Measurements from ENCODE around the gene RXFP4. TPM values are rescaled to one million over a fixed set of nuclear protein-coding genes. Genes with fewer than 3 reads are reported as not detected.

The RXFP4 gene
- total RNA-seq, 1 donor from 2014 or later = not detected

DNA sequence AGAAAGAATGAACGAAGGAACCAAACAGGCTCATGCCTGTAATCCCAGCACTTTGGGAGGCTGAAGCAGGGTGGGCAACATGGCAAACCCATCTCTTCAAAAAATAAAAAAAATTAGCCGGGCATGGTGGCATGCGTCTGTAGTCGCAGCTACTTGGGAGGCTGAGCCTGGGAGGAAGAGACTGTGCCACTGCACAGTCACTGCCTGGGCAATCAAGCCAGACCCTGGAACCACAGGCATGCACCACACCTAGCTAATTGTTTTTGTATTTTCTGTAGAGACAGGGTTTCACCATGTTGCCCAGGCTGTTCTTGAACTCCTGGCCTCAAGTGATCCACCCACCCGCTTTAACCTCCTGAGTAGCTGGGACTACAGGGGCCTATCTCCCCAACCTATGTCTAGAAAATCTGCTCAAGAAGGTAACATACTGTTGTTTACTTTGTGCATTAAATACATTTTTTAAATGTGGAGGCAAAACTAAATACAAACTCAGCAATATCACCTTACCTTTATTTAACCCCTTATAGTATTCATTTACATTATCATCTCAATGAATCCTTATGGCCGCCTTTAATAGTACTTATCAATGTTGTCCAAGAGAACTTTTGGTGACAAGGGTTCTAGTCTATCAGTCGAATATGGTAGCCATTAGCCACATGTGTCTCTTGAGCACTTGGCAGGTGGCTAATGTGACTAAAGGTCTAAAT lies 10.0 kb upstream of the RXFP4 start:
- H3K4me3 Mint-ChIP-seq (ENCODE audit: low read depth) = peak overlapping the region; percentile 56
- H3K27ac Mint-ChIP-seq = peak overlapping the region; percentile 85

DNA sequence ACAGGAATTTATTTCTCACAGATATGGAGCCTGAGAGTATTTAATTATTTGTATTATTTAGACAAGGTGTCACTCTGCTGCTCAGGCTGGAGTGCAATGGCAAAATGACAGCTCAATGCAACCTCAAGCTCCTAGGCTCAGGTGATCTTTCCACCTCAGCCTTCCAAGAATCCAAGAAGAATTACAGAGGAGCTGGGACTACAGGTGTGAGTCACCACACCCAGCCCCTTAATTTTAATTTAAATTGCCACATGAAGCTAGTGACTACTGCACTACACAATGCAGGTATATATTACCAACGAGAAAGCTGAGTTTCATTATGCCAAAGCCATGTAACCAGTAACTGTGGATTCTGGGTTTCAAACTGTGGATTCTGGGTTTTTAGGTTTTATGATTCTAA lies 9.4 kb upstream of the RXFP4 start:
- no peaks in the 10 kb centered on the region for H3K27me3 Mint-ChIP-seq
- H3K9me3 Mint-ChIP-seq (ENCODE audit: low read depth) = no peaks in the 10 kb centered on the region
- no peak overlapping the region for H3K27ac Mint-ChIP-seq
- peaks cover 17% of the 10 kb centered on the region for H3K36me3 Mint-ChIP-seq (ENCODE audit: insufficient read depth)
- DNase-seq (ENCODE audit: low spot score, unreplicated experiment) = no peak
- peak overlapping the region; percentile 52 for H3K4me3 Mint-ChIP-seq (ENCODE audit: low read depth)
- TF ChIP-seq, protein P1, sequence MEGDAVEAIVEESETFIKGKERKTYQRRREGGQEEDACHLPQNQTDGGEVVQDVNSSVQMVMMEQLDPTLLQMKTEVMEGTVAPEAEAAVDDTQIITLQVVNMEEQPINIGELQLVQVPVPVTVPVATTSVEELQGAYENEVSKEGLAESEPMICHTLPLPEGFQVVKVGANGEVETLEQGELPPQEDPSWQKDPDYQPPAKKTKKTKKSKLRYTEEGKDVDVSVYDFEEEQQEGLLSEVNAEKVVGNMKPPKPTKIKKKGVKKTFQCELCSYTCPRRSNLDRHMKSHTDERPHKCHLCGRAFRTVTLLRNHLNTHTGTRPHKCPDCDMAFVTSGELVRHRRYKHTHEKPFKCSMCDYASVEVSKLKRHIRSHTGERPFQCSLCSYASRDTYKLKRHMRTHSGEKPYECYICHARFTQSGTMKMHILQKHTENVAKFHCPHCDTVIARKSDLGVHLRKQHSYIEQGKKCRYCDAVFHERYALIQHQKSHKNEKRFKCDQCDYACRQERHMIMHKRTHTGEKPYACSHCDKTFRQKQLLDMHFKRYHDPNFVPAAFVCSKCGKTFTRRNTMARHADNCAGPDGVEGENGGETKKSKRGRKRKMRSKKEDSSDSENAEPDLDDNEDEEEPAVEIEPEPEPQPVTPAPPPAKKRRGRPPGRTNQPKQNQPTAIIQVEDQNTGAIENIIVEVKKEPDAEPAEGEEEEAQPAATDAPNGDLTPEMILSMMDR (IDR thresholded peaks at IDR 0.05; ENCODE audit: unreplicated experiment) = no peak
- peaks cover 18% of the 10 kb centered on the region for H3K4me1 Mint-ChIP-seq (ENCODE audit: low read depth)

More for the DNA sequence above, 10.0 kb upstream of the RXFP4 start:
- H3K9me3 Mint-ChIP-seq (ENCODE audit: low read depth) = no peaks in the 10 kb centered on the region
- no peak for DNase-seq (ENCODE audit: low spot score, unreplicated experiment)
- TF ChIP-seq, protein P1 (IDR thresholded peaks at IDR 0.05; ENCODE audit: unreplicated experiment) = no peak
- peaks cover 23% of the 10 kb centered on the region for H3K36me3 Mint-ChIP-seq (ENCODE audit: insufficient read depth)
- no peaks in the 10 kb centered on the region for H3K27me3 Mint-ChIP-seq
- H3K4me1 Mint-ChIP-seq (ENCODE audit: low read depth) = peaks cover 18% of the 10 kb centered on the region

DNA sequence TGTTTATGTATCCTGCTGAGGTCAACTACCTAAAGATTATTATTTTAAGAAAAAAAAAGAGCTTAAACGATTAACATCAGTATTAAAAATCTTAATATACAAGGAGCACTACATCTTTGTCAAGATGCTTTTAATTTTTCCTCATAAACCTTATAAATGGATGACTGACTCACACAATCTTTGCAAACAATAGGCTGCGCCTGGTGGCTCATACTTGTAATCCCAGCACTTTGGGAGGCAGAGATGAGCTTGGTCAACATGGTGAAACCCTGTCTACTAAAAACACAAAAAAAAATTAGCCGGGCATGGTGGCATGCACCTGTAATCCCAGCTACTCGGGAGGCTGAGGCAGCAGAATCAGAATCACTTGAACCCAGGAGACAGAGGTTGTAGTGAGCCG lies 9.0 kb upstream of the RXFP4 start:
- Mint-ChIP-seq H3K9me3 (ENCODE audit: low read depth) (no peaks in the 10 kb centered on the region), H3K27ac (no peak overlapping the region), H3K4me1 (ENCODE audit: low read depth) (peaks cover 18% of the 10 kb centered on the region), H3K4me3 (ENCODE audit: low read depth) (peak overlapping the region; percentile 52), H3K36me3 (ENCODE audit: insufficient read depth) (peaks cover 16% of the 10 kb centered on the region), H3K27me3 (no peaks in the 10 kb centered on the region)
- DNase-seq (ENCODE audit: low spot score, unreplicated experiment) = no peak
- TF ChIP-seq, protein P1 (IDR thresholded peaks at IDR 0.05; ENCODE audit: unreplicated experiment) = no peak

DNA sequence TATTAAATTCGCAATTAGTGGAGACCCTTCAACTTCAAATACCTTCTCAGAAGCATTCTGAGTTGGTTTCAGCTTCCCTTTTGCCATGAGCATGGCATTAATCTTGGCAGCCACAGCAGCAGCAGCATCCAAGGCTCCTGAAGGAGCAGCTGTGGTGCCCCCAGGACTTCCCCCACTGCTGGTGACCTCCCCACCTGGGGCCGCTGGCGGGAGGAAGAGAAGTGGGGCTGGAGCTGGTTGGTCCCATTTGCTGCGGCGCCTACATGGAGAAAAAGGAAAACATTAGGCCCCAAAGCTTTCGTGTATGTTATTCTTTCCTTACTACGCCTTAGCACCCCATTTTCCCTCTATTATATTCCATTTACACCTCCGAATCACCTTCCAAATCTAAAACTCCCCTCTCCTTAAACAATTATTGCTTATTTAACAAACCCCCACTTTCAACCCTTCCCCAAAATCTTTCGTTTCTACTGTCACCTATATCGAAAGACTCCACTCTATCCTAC lies 7.8 kb upstream of the RXFP4 start:
- Mint-ChIP-seq H3K36me3 (ENCODE audit: insufficient read depth) (peaks cover 14% of the 10 kb centered on the region), H3K27me3 (no peaks in the 10 kb centered on the region), H3K4me1 (ENCODE audit: low read depth) (peaks cover 18% of the 10 kb centered on the region), H3K4me3 (ENCODE audit: low read depth) (no peak overlapping the region), H3K27ac (no peak overlapping the region), H3K9me3 (ENCODE audit: low read depth) (no peaks in the 10 kb centered on the region)
- TF ChIP-seq, protein P1 (IDR thresholded peaks at IDR 0.05; ENCODE audit: unreplicated experiment) = no peak
- no peak for DNase-seq (ENCODE audit: low spot score, unreplicated experiment)

DNA sequence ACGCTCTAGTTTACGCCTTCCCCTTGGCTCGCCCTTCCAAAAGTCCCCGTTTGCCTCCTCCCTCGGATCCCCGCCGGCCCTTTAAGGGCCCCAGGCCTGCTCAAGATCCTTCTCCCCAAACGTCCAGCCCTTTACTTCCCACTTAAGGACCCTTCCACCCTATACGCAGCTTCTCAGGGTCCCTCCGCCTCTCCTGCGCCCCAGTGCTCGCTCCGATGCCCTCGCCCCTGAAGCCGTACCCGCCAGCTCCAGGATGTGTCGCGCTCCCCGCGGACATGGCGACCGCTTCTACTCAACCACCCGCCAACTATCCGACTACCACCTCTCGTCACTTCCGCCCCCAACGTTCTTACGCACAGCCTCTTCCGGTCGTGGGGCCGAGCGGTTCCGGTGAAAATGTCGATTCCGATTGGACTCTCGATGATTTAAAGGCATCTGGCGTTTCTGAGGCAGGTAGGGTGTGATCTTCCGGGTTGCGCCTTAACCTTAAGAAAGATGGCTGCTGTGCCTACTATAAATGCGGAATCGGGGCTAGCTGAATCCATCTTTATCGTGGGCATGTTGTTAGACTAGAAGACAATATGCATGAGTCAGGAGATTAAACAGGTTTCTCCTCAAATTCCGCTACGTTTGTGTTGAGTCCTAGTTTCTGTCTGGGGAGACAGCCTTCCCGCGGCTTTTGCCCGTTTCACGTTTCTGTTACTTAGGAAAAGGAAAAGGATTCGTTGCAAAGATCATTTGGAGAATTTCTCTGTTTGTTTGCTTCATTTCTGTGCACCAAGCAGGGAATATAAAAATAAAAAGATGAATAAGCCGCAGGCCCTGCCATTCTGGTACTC lies 7.1 kb upstream of the RXFP4 start, which contains the start of gene KHDC4:
Gene KHDC4 (minus strand): TSS at position 317 of the 839 bp plus-strand sequence. CDS start 40 bp downstream, at position 277.
- Mint-ChIP-seq H3K27ac (no peak within 1 kb of the TSS), H3K27me3 (no peaks in the 10 kb centered on the region), H3K4me3 (ENCODE audit: low read depth) (no peak within 1 kb of the TSS), H3K4me1 (ENCODE audit: low read depth) (peaks cover 18% of the 10 kb centered on the region), H3K9me3 (ENCODE audit: low read depth) (no peaks in the 10 kb centered on the region), H3K36me3 (ENCODE audit: insufficient read depth) (peaks cover 9% of the 10 kb centered on the region)
- TF ChIP-seq, protein P1 (IDR thresholded peaks at IDR 0.05; ENCODE audit: unreplicated experiment) = peak; percentile 12
- peak; percentile 77 for DNase-seq (ENCODE audit: low spot score, unreplicated experiment)

Data from progenitor cell of endocrine pancreas (in vitro differentiated cells).